Left colon (tissue), 2 donors: ENCODE results near the gene IGFALS. TPM values are rescaled to one million over a fixed set of nuclear protein-coding genes. Genes with fewer than 3 reads are reported as not detected.

ENCODE experiments used
- ATAC-seq: fragments of 200-7000 bp; cut with Tn5 transposase; one replicate; pipeline ENCODE4 v1.9.1; 2020; ENCODE audit warnings: mild to moderate bottlenecking, moderate library complexity
- DNase-seq, 2 donors: peaks; one replicate each; pipeline ENCODE4 v3.0.0-alpha.2; 2020
- intact Hi-C, 2 donors: fragments of 100-400 bp; cut with DNase I in 1 of 2; cut with micrococcal nuclease in 1 of 2; formaldehyde crosslinking; loops; one replicate each; pipeline versions ENCODE4 v1.11.2 to v1.14.0; 2022; cut with DNase I, micrococcal nuclease
- total RNA-seq, 2 donors: library from RNA; stranded (reverse); fragmentation: NEBNext Ultra II Directional; extraction: Animal tissue kit (Norgen Biotek cat#: 25700); gene quantifications; one replicate each; pipeline ENCODE4 v1.2.1, GENCODE V29; 2021
- donor health status: DM: no; HTN: no; CAD: no.
- donor health status: DM: yes; HTN: yes; CAD: no.

Gene IGFALS
- total RNA-seq, 2 donors from 2014 or later: 0.58 to 1.3 TPM

GRCh38 chr16:1757714-1758461 lies 35.6 kb downstream of the IGFALS start:
- DNase-seq: peak; percentile 44 to 49
- ATAC-seq: peak; percentile 81
- intact Hi-C loops: no loop called here

GRCh38 chr16:1754204-1754603 lies 39.3 kb downstream of the IGFALS start:
- intact Hi-C loops: no loop called here
- no peak for ATAC-seq
- no peak for DNase-seq

- no peak for ATAC-seq
- intact Hi-C loops: no loop called here
Measured at GRCh38 chr16:1752853-1753252, 40.7 kb downstream of the IGFALS start.

GRCh38 chr16:1751946-1752345 lies 41.6 kb downstream of the IGFALS start:
- no peak for DNase-seq
- intact Hi-C loops: no loop called here

More at GRCh38 chr16:1752853-1753252, 40.7 kb downstream of the IGFALS start:
- DNase-seq: no peak

GRCh38 chr16:1749152-1750117 lies 44.1 kb downstream of the IGFALS start:
- no peak for DNase-seq
- intact Hi-C loops: no loop called here
- ATAC-seq: no peak

More at GRCh38 chr16:1751946-1752345, 41.6 kb downstream of the IGFALS start:
- ATAC-seq: no peak

- ATAC-seq (no peak), DNase-seq (no peak)
- intact Hi-C loops: no loop called here
Measured at GRCh38 chr16:1747934-1748333, 45.6 kb downstream of the IGFALS start.

- DNase-seq: no peak
- ATAC-seq: no peak
- intact Hi-C loops: no loop called here
Measured at GRCh38 chr16:1746693-1747195, 46.8 kb downstream of the IGFALS start.

- ATAC-seq (no peak), DNase-seq (no peak)
- intact Hi-C loops: no loop called here
Measured at GRCh38 chr16:1745900-1746692, 47.4 kb downstream of the IGFALS start.

GRCh38 chr16:1745181-1745899 lies 48.2 kb downstream of the IGFALS start:
- intact Hi-C loops: no loop called here
- ATAC-seq (no peak), DNase-seq (no peak)

GRCh38 chr16:1744338-1744840 lies 49.1 kb downstream of the IGFALS start:
- ATAC-seq: no peak
- intact Hi-C loops: no loop called here
- no peak for DNase-seq

GRCh38 chr16:1743376-1744337 lies 49.8 kb downstream of the IGFALS start:
- intact Hi-C loops: no loop called here
- ATAC-seq (no peak), DNase-seq (no peak)

GRCh38 chr16:1741553-1742165 lies 51.8 kb downstream of the IGFALS start:
- intact Hi-C loops: no loop called here
- ATAC-seq (no peak), DNase-seq (no peak)

GRCh38 chr16:1740781-1741490 lies 52.6 kb downstream of the IGFALS start:
- DNase-seq (no peak), ATAC-seq (no peak)
- intact Hi-C loops: no loop called here
